GM12874 (cell line): ENCODE measurements around the gene IRS2.

ENCODE experiments used
- CTCF ChIP-seq: IDR thresholded peaks from 2 replicates; pipeline ENCODE4 v1.5.1; 2011; ENCODE audit warnings: low read depth, mild to moderate bottlenecking, control low read depth, low read length, moderate library complexity; ENCODE audit not compliant: insufficient read depth

IRS2 gene

GRCh38 chr13:109749365-109749764 lies 37.0 kb downstream of the IRS2 start:
- TF ChIP-seq CTCF = no peak

GRCh38 chr13:109748677-109749076 lies 37.7 kb downstream of the IRS2 start:
- no peak for TF ChIP-seq CTCF

- no peak for TF ChIP-seq CTCF
Observed at GRCh38 chr13:109747524-109747923, 38.9 kb downstream of the IRS2 start.

GRCh38 chr13:109746364-109746763 lies 40.0 kb downstream of the IRS2 start:
- no peak for TF ChIP-seq CTCF

- no peak for TF ChIP-seq CTCF
Observed at GRCh38 chr13:109745702-109746101, 40.7 kb downstream of the IRS2 start.

- TF ChIP-seq CTCF = no peak
Observed at GRCh38 chr13:109745060-109745459, 41.3 kb downstream of the IRS2 start.

- TF ChIP-seq CTCF = no peak
Observed at GRCh38 chr13:109744512-109745051, 41.8 kb downstream of the IRS2 start.
